ENCODE data around the gene CCND1. TPM values are rescaled to one million over a fixed set of nuclear protein-coding genes. Genes with fewer than 3 reads are reported as not detected.
"Not testable (repeated sequence)": the region's sequence is repeated elsewhere in the genome, so short reads cannot be mapped to it uniquely, and the experiment has no call there.

CCND1 gene
- total RNA-seq, 1 donor: 770 TPM

DNA sequence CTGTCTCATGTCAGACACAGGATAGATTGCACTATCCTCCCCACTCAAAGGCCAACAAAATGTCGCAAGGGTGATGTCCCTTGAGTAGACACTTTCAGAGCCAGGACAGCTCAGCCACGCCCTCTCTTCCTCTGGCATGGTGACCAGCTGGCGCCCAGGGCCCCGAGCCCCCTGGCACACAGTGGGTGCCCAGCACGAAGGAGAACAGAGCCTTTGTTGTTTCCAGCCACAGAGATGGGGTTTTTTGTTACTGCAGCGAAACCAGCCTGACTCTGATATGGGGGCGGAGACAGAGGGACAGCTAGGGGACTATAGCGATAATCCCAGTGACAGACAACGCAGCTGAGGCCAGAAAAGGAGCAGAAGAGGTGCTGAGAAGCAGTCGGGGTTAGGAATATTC is 23.3 kb upstream of the CCND1 start:
- H3K4me3 ChIP-seq (ENCODE audit: low read depth, low read length): no peak overlapping the region
- TF ChIP-seq, protein P1, sequence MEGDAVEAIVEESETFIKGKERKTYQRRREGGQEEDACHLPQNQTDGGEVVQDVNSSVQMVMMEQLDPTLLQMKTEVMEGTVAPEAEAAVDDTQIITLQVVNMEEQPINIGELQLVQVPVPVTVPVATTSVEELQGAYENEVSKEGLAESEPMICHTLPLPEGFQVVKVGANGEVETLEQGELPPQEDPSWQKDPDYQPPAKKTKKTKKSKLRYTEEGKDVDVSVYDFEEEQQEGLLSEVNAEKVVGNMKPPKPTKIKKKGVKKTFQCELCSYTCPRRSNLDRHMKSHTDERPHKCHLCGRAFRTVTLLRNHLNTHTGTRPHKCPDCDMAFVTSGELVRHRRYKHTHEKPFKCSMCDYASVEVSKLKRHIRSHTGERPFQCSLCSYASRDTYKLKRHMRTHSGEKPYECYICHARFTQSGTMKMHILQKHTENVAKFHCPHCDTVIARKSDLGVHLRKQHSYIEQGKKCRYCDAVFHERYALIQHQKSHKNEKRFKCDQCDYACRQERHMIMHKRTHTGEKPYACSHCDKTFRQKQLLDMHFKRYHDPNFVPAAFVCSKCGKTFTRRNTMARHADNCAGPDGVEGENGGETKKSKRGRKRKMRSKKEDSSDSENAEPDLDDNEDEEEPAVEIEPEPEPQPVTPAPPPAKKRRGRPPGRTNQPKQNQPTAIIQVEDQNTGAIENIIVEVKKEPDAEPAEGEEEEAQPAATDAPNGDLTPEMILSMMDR (IDR thresholded peaks at IDR 0.05; ENCODE audit: insufficient read depth, low read length): no peak
- DNase-seq (ENCODE audit: low read depth): no peak

- no peak for DNase-seq (ENCODE audit: low read depth)
- TF ChIP-seq, protein P1 (IDR thresholded peaks at IDR 0.05; ENCODE audit: insufficient read depth, low read length): no peak
Measured at GRCh38 chr11:69618237-69618636, 22.7 kb upstream of the CCND1 start.

DNA sequence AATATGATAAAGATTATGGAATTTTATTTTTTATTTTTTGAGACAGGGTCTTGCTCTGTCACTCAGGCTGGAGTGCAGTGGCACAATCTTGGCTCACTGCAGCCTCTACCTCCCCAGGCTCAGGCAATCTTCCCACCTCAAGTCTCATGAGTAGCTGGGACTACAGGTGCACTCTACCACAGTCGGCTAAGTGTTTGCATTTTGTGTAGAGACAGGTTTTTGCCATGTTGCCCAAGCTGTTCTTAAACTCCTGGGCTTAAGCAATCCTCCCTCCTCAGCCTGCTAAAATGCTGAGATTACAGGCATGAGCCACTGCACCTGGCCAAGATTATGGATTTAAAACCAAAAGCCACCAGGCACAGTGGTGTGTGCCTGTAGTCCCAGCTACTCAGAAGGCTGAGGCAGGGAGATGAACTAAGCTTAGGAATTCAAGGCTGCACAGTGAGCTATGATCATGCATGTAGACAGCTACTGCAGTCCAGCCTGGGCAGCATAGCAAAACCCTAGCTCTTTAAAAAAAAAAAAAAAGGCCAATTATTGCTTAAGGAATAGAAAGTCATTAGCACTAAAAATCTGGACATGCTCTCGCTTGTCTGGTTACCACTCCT is 20.2 kb upstream of the CCND1 start:
- no peak overlapping the region for H3K4me3 ChIP-seq (ENCODE audit: low read depth, low read length)
- no peak for DNase-seq (ENCODE audit: low read depth)
- TF ChIP-seq, protein P1 (IDR thresholded peaks at IDR 0.05; ENCODE audit: insufficient read depth, low read length): no peak

More at GRCh38 chr11:69618237-69618636, 22.7 kb upstream of the CCND1 start:
- H3K4me3 ChIP-seq (ENCODE audit: low read depth, low read length): no peak overlapping the region

DNA sequence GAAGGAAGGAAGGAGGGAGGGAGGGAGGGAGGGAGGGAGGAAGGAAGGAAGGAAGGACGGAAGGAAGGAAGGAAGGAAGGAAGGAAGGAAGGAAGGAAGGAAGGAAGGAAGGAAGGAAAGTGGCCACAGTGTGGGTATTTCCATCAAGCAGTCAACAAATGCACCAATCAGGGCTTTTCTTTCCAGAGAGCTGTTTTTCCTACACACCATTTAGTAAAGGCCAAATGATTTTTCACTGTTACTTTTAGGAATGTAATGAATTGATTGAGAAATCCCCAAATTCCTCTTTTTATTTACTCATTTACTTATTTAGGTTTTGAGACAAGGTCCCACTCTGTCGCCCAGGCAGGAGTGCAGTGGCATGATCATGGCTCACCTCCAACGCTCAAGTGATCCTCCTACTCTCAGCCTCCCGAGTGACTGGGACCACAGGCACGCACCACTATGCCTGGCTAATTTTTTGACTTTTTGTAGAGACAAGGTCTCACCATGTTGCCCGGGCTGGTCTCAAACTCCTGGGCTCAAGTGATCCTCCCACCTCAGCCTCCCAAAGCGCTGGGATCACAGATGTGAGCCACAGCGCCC is 18.8 kb upstream of the CCND1 start:
- not testable (repeated sequence) for DNase-seq (ENCODE audit: low read depth); H3K4me3 ChIP-seq (ENCODE audit: low read depth, low read length)

DNA sequence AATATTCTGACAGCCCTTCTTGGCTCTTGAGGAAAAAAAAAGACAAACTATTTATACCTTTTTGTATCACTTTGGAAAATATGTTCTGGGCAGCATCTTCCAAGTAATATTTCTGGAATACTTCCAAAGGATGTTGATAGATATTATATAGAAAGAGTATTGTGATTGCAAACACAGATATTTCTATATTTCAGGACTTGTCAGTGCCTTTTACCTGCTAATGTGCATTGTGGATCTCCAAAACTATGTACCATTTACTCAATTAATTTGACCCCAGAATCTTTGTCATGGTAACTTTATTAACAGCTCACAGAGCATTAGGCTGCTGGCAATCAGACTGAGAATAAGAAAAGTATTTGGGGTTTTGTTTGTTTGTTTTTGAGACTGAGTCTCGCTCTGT is 16.7 kb upstream of the CCND1 start:
- DNase-seq (ENCODE audit: low read depth): no peak
- H3K4me3 ChIP-seq (ENCODE audit: low read depth, low read length): no peak overlapping the region
- TF ChIP-seq, protein P1 (IDR thresholded peaks at IDR 0.05; ENCODE audit: insufficient read depth, low read length): no peak

- no peak overlapping the region for H3K4me3 ChIP-seq (ENCODE audit: low read depth, low read length)
- TF ChIP-seq, protein P1 (IDR thresholded peaks at IDR 0.05; ENCODE audit: insufficient read depth, low read length): no peak
- DNase-seq (ENCODE audit: low read depth): no peak
Measured at GRCh38 chr11:69625476-69625875, 15.5 kb upstream of the CCND1 start.

DNA sequence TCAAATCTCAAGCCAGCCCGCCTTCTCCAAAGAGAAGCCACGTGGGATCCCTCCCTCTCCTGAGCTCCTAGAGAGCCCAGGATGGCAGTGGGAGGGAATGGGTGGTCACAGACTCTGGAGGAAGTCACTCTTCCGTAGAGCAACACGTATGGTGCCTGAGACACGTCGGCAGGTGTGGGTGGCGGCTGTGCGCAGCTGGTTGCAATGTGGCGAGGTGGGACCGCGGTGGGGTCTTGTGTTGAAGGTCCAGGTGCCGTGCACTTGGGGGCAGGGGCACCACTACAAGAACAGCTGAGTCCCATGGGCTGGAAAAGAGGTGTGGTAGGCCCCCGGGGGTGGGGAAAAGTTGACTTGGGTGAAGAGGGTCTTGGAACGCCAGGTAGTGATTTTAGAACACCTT is 13.4 kb upstream of the CCND1 start:
- DNase-seq (ENCODE audit: low read depth): no peak
- TF ChIP-seq, protein P1 (IDR thresholded peaks at IDR 0.05; ENCODE audit: insufficient read depth, low read length): no peak
- no peak overlapping the region for H3K4me3 ChIP-seq (ENCODE audit: low read depth, low read length)
